ENCODE results near the gene SLC7A8.
"Not testable (repeated sequence)": the region's sequence is repeated elsewhere in the genome, so short reads cannot be mapped to it uniquely, and the experiment has no call there.

SLC7A8 gene

DNA sequence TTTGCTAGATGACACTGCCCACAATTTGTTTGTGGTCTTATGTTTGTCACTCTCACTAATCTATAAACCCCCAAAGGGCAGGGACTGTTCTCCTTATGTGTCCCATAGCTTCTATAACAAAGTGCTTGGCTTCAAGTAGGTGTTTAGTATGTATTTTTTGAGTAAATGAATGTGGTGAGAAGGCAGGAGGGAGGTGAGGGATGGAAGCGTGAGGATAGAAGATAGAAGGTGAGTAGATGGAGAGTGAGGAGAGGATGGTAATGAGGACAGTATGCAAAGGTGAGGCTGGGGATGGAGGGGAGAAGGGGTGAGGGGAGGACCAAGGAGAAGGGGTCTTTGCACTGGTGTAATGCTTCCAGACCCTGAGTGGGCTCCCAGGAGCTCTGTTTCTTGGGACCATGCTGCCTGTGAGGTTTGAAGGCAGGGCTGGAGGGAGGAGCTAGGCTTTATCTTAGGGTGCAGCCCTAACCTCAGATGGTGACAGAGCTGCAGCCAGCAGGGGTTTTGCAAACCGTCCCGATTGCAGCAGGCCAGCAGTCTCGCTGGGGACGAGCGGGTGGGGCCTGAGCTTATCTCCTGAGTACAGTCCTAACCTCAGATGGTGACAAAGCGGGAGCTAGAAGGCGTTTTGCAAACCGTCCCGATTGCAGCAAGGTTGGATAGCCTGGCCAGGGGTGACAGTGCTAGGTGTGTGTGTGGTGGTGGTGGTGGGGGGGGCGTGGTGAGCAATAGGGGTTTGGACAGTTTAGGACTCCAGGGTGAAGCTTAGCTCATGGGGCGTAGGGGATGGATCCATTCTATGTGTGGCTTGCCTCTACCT, 70.9 kb downstream of the SLC7A8 start:
- no peak for DNase-seq

DNA sequence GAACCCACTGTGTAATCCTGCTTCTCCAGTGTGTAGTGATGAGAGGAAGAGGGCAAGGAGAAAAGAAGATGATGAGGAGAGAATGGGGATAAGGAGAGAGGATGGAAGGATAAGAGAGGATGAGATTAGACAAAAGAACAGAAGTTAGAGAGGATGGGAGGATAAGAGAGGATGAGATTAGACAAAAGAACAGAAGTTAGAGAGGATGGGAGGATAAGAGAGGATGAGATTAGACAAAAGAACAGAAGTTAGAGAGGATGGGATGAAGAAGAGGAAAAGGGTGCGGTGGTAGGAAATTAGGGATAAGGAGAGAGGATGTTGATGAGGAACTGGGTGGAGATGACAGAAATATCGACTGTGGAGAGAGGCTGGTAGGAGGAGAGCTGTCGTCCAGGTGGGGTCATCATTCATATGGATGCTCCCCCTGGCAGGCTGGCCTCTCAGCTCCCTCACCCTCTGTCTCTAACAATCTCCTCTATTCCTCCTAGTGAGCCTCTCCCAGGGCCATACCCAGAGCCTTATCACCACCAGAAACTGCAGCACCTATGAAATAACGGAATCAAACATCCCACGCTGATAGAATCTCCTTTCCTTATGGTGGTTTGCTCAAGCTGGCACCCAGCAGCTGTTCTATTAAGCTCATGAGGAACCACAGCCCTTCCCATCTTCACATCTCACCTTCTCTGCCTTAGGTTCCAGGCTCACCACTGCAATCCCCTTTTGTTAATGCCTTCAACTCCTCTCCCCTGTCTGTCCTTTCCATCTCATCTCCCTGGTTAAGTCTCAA, 72.7 kb downstream of the SLC7A8 start:
- no peak for DNase-seq

DNA sequence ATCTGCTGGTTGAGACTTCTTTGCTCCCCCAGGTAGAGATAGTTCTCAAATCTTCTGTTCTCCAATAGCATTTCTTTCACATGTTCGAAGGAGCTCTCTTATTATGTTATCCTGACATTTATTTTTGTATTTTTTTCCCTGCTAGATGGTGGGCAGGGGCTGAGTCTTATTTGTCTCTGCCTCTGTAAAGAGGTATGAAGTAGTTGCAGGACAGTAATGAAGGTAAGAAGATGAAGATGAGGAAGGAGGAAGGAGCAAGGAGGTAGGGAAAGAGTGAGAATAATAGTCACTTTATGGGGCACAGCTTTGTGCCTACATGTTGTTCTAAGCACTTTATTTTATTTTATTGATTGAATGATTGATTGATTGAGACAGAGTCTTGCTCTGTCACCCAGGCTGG, 73.7 kb downstream of the SLC7A8 start:
- no peak for DNase-seq

DNA sequence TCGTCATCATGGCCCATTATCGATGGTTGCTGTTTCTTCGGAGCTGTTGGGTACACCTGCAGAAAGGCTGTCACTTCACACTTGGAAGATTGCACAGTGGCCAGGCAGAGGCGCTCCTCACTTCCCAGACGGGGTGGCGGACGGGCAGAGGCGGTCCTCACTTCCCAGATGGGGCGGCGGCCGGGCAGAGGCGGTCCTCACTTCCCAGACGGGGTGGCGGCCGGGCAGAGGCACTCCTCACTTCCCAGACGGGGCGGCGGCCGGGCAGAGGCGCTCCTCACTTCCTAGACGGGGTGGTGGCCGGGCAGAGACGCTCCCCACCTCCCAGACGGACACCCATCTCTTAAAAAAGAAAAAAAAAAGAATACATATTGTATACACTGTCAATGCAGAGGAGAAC, 75.3 kb downstream of the SLC7A8 start:
- not testable (repeated sequence) for DNase-seq

DNA sequence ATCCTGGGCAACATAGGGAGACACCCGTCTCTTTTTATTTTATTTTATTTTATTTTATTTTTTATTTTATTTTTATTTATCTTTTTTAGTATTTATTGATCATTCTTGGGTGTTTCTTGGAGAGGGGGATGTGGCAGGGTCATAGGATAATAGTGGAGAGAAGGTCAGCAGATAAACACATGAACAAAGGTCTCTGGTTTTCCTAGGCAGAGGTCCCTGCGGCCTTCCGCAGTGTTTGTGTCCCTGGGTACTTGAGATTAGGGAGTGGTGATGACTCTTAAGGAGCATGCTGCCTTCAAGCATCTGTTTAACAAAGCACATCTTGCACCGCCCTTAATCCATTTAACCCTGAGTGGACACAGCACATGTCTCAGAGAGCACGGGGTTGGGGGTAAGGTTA, 75.8 kb downstream of the SLC7A8 start:
- not testable (repeated sequence) for DNase-seq

DNA sequence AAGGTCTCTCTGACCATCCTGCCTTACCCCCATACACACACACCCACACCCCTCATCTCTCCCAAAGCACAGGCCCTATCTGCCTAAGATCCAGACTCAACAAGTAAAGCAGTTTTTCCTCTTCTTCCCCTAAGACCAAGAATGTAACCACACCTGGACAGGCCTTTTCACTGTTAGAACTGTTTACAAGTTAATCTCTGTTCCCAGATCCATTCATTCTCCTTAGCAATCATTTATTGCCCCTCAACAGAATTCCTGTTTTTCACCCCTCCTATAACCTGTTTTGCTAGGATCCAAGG, 76.8 kb downstream of the SLC7A8 start:
- no peak for DNase-seq

DNA sequence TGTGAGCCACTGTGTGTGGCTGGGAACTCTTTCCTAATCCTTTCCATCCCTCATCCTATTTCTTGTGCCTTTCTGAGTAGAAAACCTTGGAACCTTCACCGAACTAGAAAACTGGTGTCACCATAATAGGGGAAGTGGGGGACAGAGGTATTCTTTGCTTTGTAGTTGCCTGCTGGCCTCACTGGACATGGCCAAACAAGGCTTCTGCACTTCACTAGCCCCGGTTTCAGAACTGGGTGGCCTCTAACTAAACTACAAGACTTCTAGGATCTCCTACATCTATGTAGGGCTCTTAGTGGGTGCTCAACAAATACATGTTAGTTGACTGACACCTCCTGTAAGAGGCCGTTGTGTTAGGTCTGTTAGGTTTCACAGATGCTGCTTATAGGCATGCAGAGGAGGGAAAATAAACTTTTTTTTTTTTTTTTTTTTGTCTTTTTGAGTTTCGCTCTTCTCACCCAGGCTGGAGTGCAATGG, 78.1 kb downstream of the SLC7A8 start:
- DNase-seq, result no peak

DNA sequence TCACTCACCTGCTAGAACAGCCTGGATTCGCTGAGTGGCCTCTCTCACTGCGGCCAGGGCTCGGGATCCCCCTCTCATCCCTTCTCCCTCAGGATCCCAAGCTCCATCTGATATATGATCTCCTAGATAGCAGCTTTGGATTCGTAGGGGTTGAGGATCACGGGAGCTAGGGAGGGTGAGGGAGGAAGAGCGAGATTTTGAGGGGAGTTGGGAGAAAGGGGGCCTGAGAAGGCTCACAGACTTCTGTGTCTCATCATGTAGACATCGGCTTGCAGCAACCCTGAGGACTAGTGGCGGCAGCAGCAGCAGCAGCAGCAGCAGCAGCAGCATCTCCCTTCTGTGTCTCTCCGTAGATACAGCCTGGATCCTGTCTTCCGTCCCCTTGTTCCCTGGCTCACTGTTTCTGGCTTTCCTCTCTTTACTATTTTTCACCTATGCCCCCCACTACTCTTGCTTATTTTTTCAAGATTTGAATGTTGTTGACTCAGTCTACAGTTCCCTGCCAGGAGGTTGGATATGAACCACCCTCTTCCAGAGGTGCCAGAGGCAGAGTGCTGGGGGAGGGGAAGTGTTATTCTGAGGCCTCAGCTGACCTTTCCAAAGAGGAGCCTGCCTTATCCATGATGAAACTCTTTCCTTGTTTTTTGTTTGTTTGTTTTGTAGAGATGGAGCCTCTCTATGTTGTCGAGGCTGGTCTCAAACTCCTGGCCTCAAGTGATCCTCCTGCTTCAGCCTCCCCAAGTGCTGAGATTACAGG, 78.7 kb downstream of the SLC7A8 start, which contains the start of gene CIROP:
Gene CIROP, minus strand, starts transcription at position 399 of the 757 bp plus-strand sequence. Its CDS starts 69 bp downstream, at position 330.
- DNase-seq, result no peak

DNA sequence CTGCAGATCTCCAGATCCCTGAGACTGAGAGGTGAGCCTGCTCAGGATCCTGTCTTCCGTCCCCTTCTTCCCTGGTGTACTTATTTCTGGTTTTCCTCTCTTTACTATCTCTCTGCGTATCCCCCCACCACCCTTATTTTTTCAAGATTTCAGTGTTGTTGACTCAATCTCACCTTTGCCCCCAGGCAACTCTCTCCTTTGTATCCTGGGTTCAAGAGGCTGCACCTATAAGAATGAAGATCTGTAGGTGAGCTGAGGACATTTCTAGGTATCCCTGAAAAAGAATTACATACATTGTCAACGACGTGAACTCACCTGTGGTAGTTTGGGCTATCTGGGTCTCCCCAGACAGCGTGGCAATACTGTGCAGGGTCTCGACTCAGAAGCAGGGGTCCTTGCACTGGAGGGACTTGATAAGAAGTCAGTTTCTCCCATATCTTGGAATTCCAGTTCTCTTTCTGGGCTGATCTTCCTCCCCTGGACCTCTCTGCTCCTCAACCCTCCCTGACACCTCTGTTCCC, 79.3 kb downstream of the SLC7A8 start:
- no peak for DNase-seq

DNA sequence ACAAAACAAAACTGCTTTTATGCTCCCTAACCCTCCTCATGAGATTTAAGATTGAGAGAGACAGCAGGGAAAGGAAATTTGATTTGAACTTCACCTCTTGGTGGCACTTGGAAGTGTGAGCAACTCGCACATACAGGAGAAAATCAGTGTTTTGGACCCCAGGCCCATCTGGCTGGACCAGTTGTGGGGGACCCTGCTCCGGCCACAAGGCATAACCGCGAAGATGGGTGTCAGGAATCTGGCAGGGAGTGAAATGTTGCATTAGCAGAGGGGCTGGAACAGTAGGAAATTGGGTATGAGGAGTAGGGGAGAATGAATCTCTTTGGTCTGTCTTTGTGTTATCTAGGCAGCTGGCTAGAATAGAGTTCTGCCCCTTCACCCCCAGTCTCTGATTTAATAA, 79.9 kb downstream of the SLC7A8 start:
- DNase-seq, result no peak

DNA sequence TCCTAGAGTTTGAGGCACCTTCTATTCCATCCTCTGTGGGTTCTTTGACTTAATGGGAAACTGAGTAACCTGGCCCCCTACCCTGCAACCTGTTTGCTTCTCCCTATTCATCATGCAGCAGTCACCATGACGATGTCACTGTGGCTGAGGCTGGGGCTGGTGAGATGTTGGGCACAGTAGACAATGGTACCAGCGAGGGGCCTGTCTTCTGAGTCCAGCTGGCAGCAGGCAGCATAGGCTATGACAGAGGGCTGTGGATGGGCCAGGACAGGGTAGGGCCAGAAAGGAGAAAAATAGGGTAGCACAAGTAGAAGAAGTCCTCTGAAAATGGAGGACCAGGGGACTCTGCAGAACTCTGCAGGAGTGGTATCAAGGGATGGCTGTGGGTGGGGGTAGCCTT, 80.7 kb downstream of the SLC7A8 start:
- DNase-seq, result no peak

DNA sequence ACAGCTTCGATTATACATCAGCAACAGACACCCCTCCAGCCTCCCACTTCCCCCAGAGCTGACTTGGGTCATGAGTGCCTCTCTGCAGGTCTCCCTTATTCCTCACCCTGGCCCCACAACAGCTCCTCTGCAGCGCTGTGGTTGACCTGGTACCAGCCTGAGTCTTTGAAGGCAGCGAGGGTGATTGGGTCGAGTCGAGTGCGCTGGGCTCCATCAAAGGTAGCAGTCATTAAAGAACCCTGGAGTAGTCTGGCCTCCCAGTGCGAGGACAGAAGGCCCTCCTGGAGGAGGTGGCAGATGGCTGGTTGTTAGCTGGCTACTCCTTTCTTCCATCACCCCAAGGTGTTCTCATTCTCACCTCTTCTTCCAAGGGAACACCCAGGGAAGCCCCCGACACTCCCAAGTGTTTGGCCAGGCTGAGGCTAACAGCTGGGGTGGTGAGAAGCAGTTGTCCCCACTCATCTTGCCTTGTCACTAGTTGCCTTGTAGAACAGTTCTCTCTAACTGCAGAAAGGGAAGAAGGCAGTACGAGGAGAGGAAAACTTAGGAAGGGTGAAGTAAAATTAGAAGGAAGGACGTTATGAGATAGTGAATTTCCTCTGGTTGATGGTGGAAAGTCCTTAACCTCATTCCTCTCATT, 81.4 kb downstream of the SLC7A8 start:
- DNase-seq, result no peak

DNA sequence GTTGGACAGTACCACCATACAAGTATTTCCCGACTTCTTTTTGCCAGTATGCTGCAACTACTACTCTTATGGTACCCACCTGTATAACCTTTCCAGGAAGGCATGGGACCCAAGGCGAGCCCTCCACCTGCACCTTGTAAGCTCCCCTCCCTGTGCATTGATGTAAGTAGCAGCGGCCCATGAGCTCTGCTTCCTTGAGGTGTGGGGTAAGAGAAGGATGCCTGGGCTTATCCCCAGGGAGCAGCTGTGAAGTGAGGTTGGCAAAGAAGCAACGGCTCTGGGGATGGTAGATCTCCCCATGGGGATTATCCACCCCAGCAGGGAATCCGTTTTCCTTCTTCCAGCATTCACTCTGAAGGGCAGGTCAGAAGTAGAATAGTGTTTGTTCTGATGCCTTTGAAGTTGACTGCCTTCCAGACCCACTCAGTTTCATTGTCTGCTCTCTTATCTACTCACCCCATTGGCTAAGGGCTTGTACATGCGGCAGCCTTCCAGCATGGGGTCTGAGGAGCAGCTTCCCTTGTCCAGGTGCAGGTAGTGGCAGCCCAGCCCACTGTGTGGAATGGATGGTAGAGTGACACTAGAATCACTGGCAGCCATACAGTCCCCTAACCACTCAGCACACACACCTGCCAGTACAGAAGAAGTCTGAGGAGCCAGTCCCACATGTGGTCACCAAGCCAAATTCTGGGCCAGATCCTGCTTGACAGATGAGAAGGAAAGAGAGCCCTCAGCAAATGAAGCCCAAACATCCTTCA, 82.1 kb downstream of the SLC7A8 start:
- DNase-seq, result no peak

DNA sequence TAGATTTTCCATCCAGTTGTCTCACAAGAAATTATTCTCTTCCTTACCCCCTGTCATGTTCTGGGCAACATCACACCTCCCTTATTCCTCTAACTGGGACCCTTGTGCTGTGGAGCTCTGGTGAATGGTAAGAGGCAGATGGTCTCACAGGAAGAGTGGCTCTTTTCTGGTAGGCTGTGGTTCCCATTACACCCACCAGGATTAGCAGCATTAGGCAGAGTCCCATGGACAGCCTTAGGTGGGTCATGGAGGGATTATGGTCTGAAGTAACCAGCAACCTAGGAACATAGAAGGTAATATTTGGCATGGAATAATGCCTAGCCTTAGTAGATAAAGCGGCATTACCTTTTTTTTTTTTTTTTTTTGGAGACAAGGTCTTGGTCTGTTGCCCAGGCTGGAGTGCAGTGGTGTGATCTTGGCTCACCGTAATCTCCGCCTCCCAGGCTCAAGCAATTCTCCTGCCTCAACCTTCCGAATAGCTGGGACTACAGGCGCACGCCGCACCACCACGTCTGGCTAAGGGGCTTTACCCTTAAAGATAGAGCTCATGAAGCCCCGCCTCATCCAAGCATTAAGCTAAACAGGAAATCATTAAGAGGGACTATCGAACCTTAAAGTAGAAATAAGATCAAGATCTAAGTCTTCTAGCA, 84.1 kb downstream of the SLC7A8 start:
- DNase-seq, result no peak

DNA sequence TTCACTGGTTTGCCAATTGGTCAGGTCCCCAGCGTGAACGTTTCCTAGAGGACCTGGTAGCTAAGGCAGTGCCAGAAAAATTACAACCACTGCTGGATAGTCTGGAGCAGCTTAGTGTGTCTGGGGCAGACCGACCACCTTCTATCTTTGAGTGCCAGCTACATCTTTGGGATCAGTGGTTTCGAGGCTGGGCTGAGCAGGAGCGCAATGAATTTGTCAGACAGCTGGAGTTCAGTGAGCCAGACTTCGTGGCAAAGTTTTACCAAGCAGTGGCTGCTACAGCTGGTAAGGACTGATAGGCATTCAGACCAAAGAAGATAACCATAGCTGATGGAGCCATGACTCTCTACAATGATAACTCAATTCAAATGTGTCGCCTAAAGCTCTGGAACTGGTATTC, 85.7 kb downstream of the SLC7A8 start:
- no peak for DNase-seq

DNA sequence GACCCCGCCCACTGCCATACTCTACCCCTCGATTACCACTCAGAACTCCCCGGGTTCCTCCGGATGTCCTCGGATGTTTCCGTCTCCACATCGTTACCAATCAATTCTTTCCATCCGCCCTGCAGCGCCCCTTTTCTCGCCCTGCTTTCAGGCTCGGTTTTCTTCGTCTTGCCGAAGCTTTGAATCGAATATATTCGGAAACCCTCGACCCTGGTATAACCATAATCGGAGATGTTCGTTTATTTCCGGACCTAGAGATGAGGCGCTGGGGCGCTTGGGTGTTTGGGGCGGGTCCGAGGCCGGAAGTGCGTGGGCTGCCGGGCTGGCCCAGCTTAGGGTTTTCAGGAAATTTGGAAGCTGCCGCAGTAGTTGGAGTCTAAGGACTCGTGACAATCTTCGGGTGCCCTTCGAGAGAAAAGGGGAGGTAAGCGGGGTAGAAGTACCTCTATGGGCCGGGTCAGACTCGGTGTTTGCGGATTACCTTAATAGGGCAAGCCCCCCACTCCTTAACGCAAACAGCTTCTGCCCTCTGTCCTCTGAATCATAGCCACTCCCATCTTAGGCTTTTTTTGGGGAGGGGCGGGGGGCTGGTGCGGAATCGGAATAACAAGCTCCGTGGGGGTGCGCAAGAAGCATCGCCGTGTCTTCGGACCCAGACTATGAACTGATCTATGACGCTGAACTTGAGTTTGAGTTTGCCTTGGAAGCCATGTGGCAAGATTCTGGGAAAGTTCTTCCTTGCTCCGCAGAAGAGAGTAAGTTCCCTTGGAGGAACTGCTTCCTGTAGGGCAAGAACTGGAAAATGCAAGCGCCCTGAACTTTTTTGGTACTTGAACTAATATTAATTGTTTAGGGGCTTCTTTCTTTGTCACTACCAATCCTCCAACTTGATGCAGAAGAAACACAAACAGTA, 88.0 kb downstream of the SLC7A8 start, which contains the start of gene C14orf119:
Gene C14orf119, plus strand, starts transcription at position 310 of the 913 bp plus-strand sequence. CDS start 2,154 bp downstream, outside the sequence.
- DNase-seq, result no peak

DNA sequence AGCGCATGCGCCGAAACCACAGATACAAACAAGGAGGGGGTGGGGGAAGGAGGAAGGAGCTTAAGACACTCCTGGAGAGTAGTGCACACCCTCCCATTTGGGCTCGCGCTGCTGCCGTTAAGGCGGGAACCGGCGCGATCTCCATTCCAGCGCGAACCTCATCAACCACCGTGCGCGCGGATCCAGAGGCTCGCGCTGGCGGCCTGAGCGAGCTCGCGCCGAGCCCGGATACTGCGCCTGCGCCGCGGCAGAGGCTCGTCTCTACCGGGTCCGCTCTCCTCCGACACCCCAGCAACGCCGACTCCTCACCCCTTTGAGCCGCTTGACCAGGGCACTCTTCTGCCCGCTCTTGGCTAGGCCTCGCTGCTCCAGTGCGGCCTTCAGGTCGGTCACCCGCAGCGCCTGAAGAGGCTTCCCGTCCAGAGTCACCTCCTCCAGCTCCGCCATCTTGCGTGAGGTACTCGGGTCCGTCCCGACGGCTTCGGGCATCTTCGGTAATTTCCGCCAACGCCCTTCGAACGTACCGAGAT, 88.7 kb downstream of the SLC7A8 start, which contains the start of gene ACIN1:
Gene ACIN1, minus strand, starts transcription at position 471 of the 530 bp plus-strand sequence. Its CDS starts 24 bp downstream, at position 447.
- no peak for DNase-seq

DNA sequence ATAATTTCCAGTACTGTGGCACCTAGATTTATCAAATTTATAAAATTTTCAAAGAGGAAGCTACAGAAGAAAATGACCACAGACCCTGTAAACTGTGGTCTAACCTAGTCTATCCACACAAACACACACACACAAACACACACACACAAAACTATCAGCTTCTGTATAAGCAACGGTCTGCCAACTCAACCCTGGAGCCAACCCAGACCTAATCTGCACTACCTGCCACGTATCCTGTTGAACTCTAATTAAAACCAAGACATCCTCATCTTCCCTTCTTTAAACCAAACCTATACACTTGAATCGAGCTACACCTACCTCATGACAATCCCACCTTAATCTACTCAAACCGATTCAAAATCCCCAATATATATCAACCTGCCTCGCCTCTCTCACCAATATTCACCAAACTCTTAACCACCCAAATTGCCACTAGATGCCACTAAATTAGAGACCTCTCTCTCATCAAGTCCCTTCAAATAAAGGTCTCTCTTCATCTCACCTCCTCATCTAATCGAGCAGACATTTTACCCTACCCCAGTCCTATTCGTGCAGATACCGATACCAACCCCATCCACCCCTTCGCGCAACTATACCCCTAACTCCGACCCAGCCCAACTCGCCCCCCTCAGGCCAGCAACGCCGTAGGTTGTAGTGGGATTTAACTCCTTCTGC, 89.3 kb downstream of the SLC7A8 start:
- no peak for DNase-seq

DNA sequence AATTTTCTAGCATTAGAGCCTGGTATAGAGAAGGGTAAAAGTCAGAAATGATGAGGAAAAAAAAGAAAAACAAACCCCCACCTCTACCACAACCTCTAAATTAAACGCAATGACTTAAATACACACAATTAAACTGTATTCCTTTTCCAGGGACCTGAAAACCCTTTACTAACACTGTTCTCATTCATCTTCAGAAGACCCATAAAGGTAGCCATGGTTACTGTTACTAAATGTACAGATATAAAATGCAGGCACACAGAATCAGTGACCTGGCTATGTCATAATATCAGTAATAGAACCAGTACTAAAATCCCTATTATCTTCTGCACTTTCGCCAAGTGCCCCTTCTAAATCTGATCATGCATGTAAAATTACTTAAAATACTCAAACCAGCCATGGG, 89.9 kb downstream of the SLC7A8 start:
- DNase-seq, result no peak
